ENCODE data around the gene RNF166. TPM values are rescaled to one million over a fixed set of nuclear protein-coding genes. Genes with fewer than 3 reads are reported as not detected.

The RNF166 gene
- total and polyA plus RNA-seq, 2 donors = 10.0 to 19.6 TPM

- Histone ChIP-seq H3K27ac (ENCODE audit: low read depth) (no peak overlapping the region), H3K4me3 (ENCODE audit: low read depth, low read length) (no peak overlapping the region), H3K4me1 (ENCODE audit: insufficient read depth) (no peaks in the 10 kb centered on the region), H3K36me3 (ENCODE audit: insufficient read depth) (peaks cover 15% of the 10 kb centered on the region)
- DNase-seq (ENCODE audit: extremely low spot score) = no peak
- 89% methylated on average over 8 of the region's 8 CpGs for WGBS
Observed at GRCh38 chr16:88723507-88723887, 17.3 kb upstream of the RNF166 start.

DNA sequence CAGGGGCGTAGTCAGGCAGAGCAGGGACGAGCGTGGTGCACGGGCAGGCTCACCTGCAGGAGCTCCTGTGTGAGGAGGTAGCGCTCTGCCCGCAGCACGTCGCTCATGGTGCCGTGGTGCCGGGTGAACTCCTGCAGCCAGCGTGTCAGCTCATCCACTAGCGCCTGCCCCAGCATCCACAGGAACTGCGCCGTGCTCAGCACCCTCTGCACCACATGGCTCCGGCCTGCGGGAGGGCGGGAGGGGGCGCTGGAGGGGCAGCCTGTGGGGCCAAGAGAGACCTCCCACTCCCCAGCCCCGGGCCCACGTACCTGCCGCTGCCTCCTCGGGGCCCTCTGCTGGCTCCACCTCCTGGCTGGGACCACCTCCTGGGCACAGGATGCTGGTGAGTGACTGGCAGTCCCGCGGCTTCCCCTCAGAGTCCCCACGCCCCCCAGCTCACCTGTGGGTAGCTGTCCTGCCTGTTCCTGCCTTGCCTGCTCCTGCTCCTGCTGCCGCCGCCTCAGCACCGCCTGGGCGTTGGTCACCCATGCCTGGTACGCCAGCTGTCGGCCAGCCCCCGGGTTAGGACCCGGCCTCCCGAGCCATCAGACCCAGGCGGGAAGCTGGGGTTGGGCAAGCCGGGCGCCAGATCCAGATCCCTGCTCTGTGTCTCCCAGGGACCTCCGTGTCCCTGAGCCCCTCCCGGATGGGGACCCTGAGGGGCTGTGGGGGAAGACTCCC, 16.7 kb upstream of the RNF166 start:
- H3K4me1 ChIP-seq (ENCODE audit: insufficient read depth) = no peaks in the 10 kb centered on the region
- peaks cover 15% of the 10 kb centered on the region for H3K36me3 ChIP-seq (ENCODE audit: insufficient read depth)
- DNase-seq (ENCODE audit: extremely low spot score) = no peak
- H3K27ac ChIP-seq (ENCODE audit: low read depth) = no peak overlapping the region
- H3K4me3 ChIP-seq (ENCODE audit: low read depth, low read length) = no peak overlapping the region
- WGBS = 91% methylated on average over 39 of the region's 39 CpGs

DNA sequence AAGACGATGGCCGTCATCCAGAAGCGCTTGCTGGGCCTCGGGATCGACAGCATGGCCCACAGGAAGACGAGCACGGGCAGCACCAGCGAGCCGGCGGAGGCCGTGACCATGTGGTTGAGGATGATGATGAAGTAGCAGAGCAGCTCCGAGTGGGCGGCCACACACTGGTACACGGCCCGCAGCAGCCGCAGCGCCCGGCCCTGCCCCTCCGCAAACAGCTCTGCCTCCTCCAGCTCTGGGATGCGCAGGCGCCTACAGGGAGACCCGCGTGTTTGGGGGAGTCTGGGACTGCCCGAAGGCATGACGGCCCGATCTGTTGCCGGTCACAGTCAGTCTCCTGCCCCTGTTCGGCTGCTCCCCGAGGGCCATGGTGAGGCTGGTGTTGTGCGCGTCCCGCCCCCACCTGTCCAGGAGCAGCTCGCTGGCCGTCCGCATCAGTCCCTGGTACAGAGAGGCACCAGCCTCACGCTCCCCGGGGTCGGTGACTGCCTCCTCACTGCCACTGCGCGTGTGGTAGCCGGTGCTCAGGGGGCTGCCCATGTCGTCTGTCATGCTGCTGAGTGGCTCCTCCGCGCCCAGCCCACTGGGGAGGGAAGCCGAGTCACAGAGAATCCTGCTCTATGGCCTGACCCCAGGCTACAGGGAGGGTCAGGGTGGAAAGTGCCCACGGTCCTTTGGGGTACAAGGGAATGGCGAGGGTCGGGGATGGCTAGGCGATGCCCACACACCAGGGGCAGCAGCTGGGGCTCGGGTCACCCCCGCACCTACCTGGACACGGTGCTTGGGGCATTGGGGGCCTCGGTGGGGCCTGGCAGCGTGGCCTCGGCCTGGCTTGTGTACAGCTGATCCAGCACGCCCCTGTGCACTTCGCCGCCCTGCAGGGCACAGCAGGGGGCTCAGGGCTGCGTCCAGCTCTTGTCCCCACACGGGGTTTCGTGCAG, 15.9 kb upstream of the RNF166 start:
- H3K27ac ChIP-seq (ENCODE audit: low read depth) = no peak overlapping the region
- peaks cover 15% of the 10 kb centered on the region for H3K36me3 ChIP-seq (ENCODE audit: insufficient read depth)

DNA sequence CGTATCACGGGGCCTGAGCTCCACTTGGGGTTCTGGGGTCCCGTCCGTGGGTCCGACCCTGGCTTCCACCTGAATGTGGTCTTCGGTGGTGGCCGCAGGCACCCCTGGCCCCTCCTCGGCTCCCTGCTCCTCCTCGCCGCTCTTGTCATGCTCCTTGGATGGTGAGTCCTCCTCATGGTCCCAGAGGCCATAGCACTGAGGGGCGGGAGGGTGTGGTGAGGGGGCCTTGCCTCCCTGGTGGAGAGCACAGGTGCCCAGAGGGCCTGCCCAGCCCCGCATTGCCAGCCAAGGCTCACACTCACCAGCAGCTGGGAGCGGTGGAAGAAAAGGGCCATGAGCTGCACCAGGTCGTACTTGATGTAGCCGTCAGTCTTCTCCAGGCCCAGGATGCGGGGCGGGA, 15.0 kb upstream of the RNF166 start:
- Histone ChIP-seq H3K4me3 (ENCODE audit: low read depth, low read length) (no peak overlapping the region), H3K4me1 (ENCODE audit: insufficient read depth) (no peaks in the 10 kb centered on the region), H3K36me3 (ENCODE audit: insufficient read depth) (peaks cover 17% of the 10 kb centered on the region), H3K27ac (ENCODE audit: low read depth) (no peak overlapping the region)
- WGBS = 95% methylated on average over 17 of the region's 17 CpGs
- no peak for DNase-seq (ENCODE audit: extremely low spot score)

More for the DNA sequence above, 15.9 kb upstream of the RNF166 start:
- no peak overlapping the region for H3K4me3 ChIP-seq (ENCODE audit: low read depth, low read length)
- H3K4me1 ChIP-seq (ENCODE audit: insufficient read depth) = no peaks in the 10 kb centered on the region
- no peak for DNase-seq (ENCODE audit: extremely low spot score)
- 95% methylated on average over 61 of the region's 61 CpGs for WGBS

DNA sequence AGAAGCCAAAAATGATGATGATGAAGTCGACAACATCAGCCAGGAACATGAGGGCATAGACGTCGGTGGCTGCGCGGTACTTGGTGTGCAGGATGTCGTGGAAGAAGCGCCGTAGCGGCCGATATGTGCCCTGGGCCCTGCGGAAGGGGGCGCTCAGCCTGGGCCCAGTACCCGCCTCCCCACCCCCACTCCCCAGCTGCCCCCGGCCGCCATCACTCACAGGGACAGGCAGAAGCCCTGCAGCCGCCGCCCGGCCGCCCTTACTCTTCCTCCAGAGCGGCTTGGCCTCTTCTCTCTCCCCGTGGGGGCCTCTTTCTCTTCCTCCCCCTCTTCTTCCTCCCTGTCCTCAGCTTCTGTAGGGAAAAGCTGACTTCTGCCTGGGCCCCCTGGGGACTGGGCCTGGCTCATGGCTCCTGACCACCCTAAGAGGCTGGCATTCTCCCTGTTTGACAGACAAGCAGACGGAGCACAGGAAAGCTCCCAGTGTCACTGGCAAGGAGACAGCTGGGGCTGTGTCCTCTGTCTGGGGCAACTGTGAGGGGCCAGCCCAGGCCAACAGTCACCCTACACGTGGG, 14.3 kb upstream of the RNF166 start:
- Histone ChIP-seq H3K36me3 (ENCODE audit: insufficient read depth) (peaks cover 15% of the 10 kb centered on the region), H3K4me3 (ENCODE audit: low read depth, low read length) (no peak overlapping the region), H3K27ac (ENCODE audit: low read depth) (no peak overlapping the region), H3K4me1 (ENCODE audit: insufficient read depth) (no peaks in the 10 kb centered on the region)
- no peak for DNase-seq (ENCODE audit: extremely low spot score)
- 91% methylated on average over 23 of the region's 23 CpGs for WGBS

- Histone ChIP-seq H3K36me3 (ENCODE audit: insufficient read depth) (peaks cover 16% of the 10 kb centered on the region), H3K27ac (ENCODE audit: low read depth) (no peak overlapping the region), H3K4me3 (ENCODE audit: low read depth, low read length) (no peak overlapping the region), H3K4me1 (ENCODE audit: insufficient read depth) (no peaks in the 10 kb centered on the region)
- DNase-seq (ENCODE audit: extremely low spot score) = no peak
- WGBS = 94% methylated on average over 19 of the region's 19 CpGs
Observed at GRCh38 chr16:88719933-88720296, 13.7 kb upstream of the RNF166 start.

GRCh38 chr16:88719267-88719932, 13.2 kb upstream of the RNF166 start:
- peaks cover 18% of the 10 kb centered on the region for H3K36me3 ChIP-seq (ENCODE audit: insufficient read depth)
- no peaks in the 10 kb centered on the region for H3K4me1 ChIP-seq (ENCODE audit: insufficient read depth)
- 89% methylated on average over 29 of the region's 29 CpGs for WGBS
- H3K27ac ChIP-seq (ENCODE audit: low read depth) = no peak overlapping the region
- DNase-seq (ENCODE audit: extremely low spot score) = no peak
- H3K4me3 ChIP-seq (ENCODE audit: low read depth, low read length) = no peak overlapping the region

DNA sequence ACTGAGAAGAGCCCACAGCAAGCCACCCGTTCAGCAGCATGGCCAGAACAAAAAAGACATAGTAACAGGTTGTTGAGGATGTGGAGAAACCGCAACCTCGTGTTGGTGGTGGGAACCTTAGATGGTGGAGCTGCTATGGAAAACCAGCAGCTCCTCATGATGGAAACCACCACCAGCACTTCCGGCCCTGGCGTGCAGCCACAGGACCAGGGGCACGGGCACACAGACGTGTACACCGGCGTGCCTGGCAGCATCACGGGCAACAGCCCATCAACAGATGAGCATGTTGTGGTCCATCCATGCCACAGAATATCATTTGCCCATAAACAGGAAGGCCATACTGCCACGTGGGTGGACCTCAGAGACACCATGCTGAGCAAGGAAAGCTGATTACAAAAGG, 12.0 kb upstream of the RNF166 start:
- no peak overlapping the region for H3K27ac ChIP-seq (ENCODE audit: low read depth)
- no peak overlapping the region for H3K4me3 ChIP-seq (ENCODE audit: low read depth, low read length)
- H3K4me1 ChIP-seq (ENCODE audit: insufficient read depth) = no peaks in the 10 kb centered on the region
- DNase-seq (ENCODE audit: extremely low spot score) = no peak
- 94% methylated on average over 11 of the region's 11 CpGs for WGBS
- peaks cover 16% of the 10 kb centered on the region for H3K36me3 ChIP-seq (ENCODE audit: insufficient read depth)

- Histone ChIP-seq H3K4me1 (ENCODE audit: insufficient read depth) (no peaks in the 10 kb centered on the region), H3K36me3 (ENCODE audit: insufficient read depth) (peaks cover 10% of the 10 kb centered on the region), H3K4me3 (ENCODE audit: low read depth, low read length) (no peak overlapping the region), H3K27ac (ENCODE audit: low read depth) (no peak overlapping the region)
- no peak for DNase-seq (ENCODE audit: extremely low spot score)
- 95% methylated on average over 21 of the region's 21 CpGs for WGBS
Observed at GRCh38 chr16:88716601-88717001, 10.4 kb upstream of the RNF166 start.

- Histone ChIP-seq H3K36me3 (ENCODE audit: insufficient read depth) (peaks cover 10% of the 10 kb centered on the region), H3K4me1 (ENCODE audit: insufficient read depth) (no peaks in the 10 kb centered on the region), H3K4me3 (ENCODE audit: low read depth, low read length) (no peak overlapping the region), H3K27ac (ENCODE audit: low read depth) (no peak overlapping the region)
- DNase-seq (ENCODE audit: extremely low spot score) = no peak
- 92% methylated on average over 15 of the region's 15 CpGs for WGBS
Observed at GRCh38 chr16:88716201-88716600, 10.0 kb upstream of the RNF166 start.

- H3K4me1 ChIP-seq (ENCODE audit: insufficient read depth) = no peaks in the 10 kb centered on the region
Observed at GRCh38 chr16:88715312-88716190, 9.3 kb upstream of the RNF166 start.

GRCh38 chr16:88714420-88715302, 8.5 kb upstream of the RNF166 start:
- Histone ChIP-seq H3K4me1 (ENCODE audit: insufficient read depth) (no peaks in the 10 kb centered on the region), H3K27ac (ENCODE audit: low read depth) (no peak overlapping the region), H3K36me3 (ENCODE audit: insufficient read depth) (peaks cover 10% of the 10 kb centered on the region), H3K4me3 (ENCODE audit: low read depth, low read length) (no peak overlapping the region)
- 86% methylated on average over 42 of the region's 42 CpGs for WGBS
- no peak for DNase-seq (ENCODE audit: extremely low spot score)

More at GRCh38 chr16:88715312-88716190, 9.3 kb upstream of the RNF166 start:
- 88% methylated on average over 57 of the region's 57 CpGs for WGBS
- Histone ChIP-seq H3K27ac (ENCODE audit: low read depth) (no peak overlapping the region), H3K4me3 (ENCODE audit: low read depth, low read length) (no peak overlapping the region), H3K36me3 (ENCODE audit: insufficient read depth) (peaks cover 10% of the 10 kb centered on the region)
- no peak for DNase-seq (ENCODE audit: extremely low spot score)
